Lower leg skin (tissue), 3 donors: ENCODE results near the gene CELA2B.

Experiments
- POLR2A ChIP-seq, 2 donors: fragments of 450-650 bp; IDR thresholded peaks; one replicate each; pipeline ENCODE4 v1.6.1; 2016 to 2017; ENCODE audit warnings: antibody characterized with exemption in 2 of 2, mild to moderate bottlenecking in 1 of 2, moderate library complexity in 1 of 2
- TF ChIP-seq, protein P1 (sequence below), 3 donors: fragments of 450-650 bp; IDR thresholded peaks; one replicate each; pipeline ENCODE4 v1.5.1; 2016; ENCODE audit warnings: antibody characterized with exemption in 3 of 3, mild to moderate bottlenecking in 3 of 3, moderate library complexity in 2 of 3

DNA sequence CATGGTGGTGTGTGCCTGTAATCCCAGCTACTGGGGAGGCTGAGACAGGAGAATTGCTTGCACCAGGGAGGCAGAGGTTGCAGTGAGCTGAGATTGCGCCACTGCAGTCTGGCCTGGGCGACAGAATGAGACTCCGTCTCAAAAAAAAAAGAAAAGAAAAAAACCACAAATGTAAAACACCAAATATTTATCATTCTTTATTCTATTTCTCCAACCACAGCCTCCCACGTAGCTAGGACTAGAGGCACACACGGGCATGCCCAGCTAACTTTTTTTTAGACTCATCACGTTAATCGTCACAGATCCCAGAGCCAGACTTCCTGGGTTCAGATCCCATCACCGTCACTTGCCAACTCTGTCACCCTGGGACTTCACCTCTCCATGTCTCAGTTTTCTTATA is 64.3 kb downstream of the CELA2B start:
- TF ChIP-seq, protein P1, sequence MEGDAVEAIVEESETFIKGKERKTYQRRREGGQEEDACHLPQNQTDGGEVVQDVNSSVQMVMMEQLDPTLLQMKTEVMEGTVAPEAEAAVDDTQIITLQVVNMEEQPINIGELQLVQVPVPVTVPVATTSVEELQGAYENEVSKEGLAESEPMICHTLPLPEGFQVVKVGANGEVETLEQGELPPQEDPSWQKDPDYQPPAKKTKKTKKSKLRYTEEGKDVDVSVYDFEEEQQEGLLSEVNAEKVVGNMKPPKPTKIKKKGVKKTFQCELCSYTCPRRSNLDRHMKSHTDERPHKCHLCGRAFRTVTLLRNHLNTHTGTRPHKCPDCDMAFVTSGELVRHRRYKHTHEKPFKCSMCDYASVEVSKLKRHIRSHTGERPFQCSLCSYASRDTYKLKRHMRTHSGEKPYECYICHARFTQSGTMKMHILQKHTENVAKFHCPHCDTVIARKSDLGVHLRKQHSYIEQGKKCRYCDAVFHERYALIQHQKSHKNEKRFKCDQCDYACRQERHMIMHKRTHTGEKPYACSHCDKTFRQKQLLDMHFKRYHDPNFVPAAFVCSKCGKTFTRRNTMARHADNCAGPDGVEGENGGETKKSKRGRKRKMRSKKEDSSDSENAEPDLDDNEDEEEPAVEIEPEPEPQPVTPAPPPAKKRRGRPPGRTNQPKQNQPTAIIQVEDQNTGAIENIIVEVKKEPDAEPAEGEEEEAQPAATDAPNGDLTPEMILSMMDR (IDR thresholded peaks at IDR 0.05), result no peak
- TF ChIP-seq POLR2A (IDR thresholded peaks at IDR 0.05), result no peak
